Medulla oblongata (tissue), 1 donor: ENCODE data around the gene TMOD1.

Experiments used
- DNase-seq: peaks from one replicate; pipeline ENCODE4 v3.0.0-alpha.2; 2015; ENCODE audit errors: extremely low spot score

Gene TMOD1

GRCh38 chr9:97517331-97518089 lies 16.0 kb downstream of the TMOD1 start:
- no peak for DNase-seq

- DNase-seq = no peak
Observed at GRCh38 chr9:97518166-97518908, 16.9 kb downstream of the TMOD1 start.

- peak; percentile 35 for DNase-seq
Observed at GRCh38 chr9:97518909-97519307, 17.4 kb downstream of the TMOD1 start.

GRCh38 chr9:97519441-97519970 lies 18.0 kb downstream of the TMOD1 start:
- DNase-seq = no peak

- no peak for DNase-seq
Observed at GRCh38 chr9:97521576-97522333, 20.3 kb downstream of the TMOD1 start.

GRCh38 chr9:97524424-97524823 lies 23.0 kb downstream of the TMOD1 start:
- DNase-seq = no peak

GRCh38 chr9:97525451-97525850 lies 24.0 kb downstream of the TMOD1 start:
- DNase-seq = no peak

GRCh38 chr9:97526895-97527575 lies 25.6 kb downstream of the TMOD1 start:
- no peak for DNase-seq

- DNase-seq = no peak
Observed at GRCh38 chr9:97527626-97528528, 26.4 kb downstream of the TMOD1 start.

GRCh38 chr9:97528529-97529230 lies 27.2 kb downstream of the TMOD1 start:
- DNase-seq = no peak

GRCh38 chr9:97529363-97530076 lies 28.1 kb downstream of the TMOD1 start:
- no peak for DNase-seq

- DNase-seq = no peak
Observed at GRCh38 chr9:97531888-97532376, 30.5 kb downstream of the TMOD1 start.

- no peak for DNase-seq
Observed at GRCh38 chr9:97534185-97534584, 32.7 kb downstream of the TMOD1 start.

- no peak for DNase-seq
Observed at GRCh38 chr9:97534961-97535594, 33.6 kb downstream of the TMOD1 start.

- no peak for DNase-seq
Observed at GRCh38 chr9:97535771-97536170, 34.3 kb downstream of the TMOD1 start.

- no peak for DNase-seq
Observed at GRCh38 chr9:97536480-97536879, 35.0 kb downstream of the TMOD1 start.

GRCh38 chr9:97543561-97543960 lies 42.1 kb downstream of the TMOD1 start:
- DNase-seq = no peak

GRCh38 chr9:97545486-97545885 lies 44.0 kb downstream of the TMOD1 start:
- no peak for DNase-seq
